HEK293T (cell line): Measurements from ENCODE around the gene NDE1.

ENCODE experiments used
- BHLHE40 ChIP-seq: fragments of 450-650 bp; IDR thresholded peaks from 2 replicates; pipeline ENCODE4 v1.6.1; 2016; ENCODE audit warnings: mild to moderate bottlenecking, moderate library complexity, borderline replicate concordance
- ELF4 ChIP-seq: fragments of 450-650 bp; IDR thresholded peaks from 2 replicates; pipeline ENCODE4 v1.6.1; 2017; ENCODE audit warnings: antibody characterized with exemption
- FOXA1 ChIP-seq: fragments of 450-650 bp; IDR thresholded peaks from 2 replicates; pipeline ENCODE4 v1.6.1; 2016; ENCODE audit warnings: mild to moderate bottlenecking
- FOXK2 ChIP-seq: fragments of 450-650 bp; IDR thresholded peaks from 2 replicates; pipeline ENCODE4 v1.6.1; 2016; ENCODE audit warnings: mild to moderate bottlenecking
- FOXM1 ChIP-seq: fragments of 450-650 bp; IDR thresholded peaks from 2 replicates; pipeline ENCODE4 v1.6.1; 2017; ENCODE audit warnings: mild to moderate bottlenecking, borderline replicate concordance
- HDGF ChIP-seq: fragments of 450-650 bp; IDR thresholded peaks from 2 replicates; pipeline ENCODE4 v1.6.1; 2017; ENCODE audit warnings: antibody characterized with exemption, borderline replicate concordance
- L3MBTL2 ChIP-seq: fragments of 450-650 bp; conservative IDR thresholded peaks from 2 replicates; pipeline ENCODE4 v1.6.1; 2016; ENCODE audit warnings: mild to moderate bottlenecking
- NFRKB ChIP-seq: fragments of 450-650 bp; IDR thresholded peaks from 2 replicates; pipeline ENCODE4 v1.6.1; 2016; ENCODE audit warnings: mild to moderate bottlenecking, moderate library complexity
- SP1 ChIP-seq: fragments of 450-650 bp; IDR thresholded peaks from 2 replicates; pipeline ENCODE4 v1.6.1; 2017
- SUZ12 ChIP-seq: fragments of 450-650 bp; IDR thresholded peaks from 2 replicates; pipeline ENCODE4 v1.6.1; 2016; ENCODE audit warnings: mild to moderate bottlenecking
- TARDBP ChIP-seq: fragments of 450-650 bp; IDR thresholded peaks from 2 replicates; pipeline ENCODE4 v1.6.1; 2016
- TF ChIP-seq, protein P1 (sequence below): fragments of 450-650 bp; IDR thresholded peaks from 2 replicates; pipeline ENCODE4 v1.6.1; 2016

DNA sequence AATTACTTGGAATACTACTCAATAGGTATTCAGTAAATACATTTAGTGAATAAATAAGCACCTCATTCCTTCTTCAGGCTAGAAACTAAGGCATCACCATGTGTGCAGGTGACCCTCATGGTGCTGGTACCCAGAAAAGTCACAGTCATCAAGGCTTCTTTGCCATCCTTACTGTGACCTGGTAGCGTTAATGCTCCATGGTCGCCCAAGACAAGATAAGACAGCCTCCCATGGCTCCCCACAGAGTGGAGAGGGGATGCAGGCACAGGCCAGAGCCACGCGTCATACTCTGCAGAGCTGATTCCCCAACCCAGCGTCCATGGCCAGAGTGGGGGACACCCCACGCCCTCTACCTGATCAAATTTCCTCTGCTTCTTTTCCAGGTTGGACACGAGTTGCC is 73.8 kb downstream of the NDE1 start:
- TF ChIP-seq NFRKB: no peak
- TF ChIP-seq FOXK2: no peak
- no peak for TF ChIP-seq FOXM1
- TF ChIP-seq BHLHE40: no peak
- TF ChIP-seq SP1: no peak
- no peak for TF ChIP-seq FOXA1
- no peak for TF ChIP-seq SUZ12
- TF ChIP-seq HDGF: no peak
- TF ChIP-seq L3MBTL2: no peak
- no peak for TF ChIP-seq TARDBP
- no peak for TF ChIP-seq ELF4
- TF ChIP-seq, protein P1, sequence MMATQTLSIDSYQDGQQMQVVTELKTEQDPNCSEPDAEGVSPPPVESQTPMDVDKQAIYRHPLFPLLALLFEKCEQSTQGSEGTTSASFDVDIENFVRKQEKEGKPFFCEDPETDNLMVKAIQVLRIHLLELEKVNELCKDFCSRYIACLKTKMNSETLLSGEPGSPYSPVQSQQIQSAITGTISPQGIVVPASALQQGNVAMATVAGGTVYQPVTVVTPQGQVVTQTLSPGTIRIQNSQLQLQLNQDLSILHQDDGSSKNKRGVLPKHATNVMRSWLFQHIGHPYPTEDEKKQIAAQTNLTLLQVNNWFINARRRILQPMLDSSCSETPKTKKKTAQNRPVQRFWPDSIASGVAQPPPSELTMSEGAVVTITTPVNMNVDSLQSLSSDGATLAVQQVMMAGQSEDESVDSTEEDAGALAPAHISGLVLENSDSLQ: no peak
